ENCODE results near the gene SYCN.

DNA sequence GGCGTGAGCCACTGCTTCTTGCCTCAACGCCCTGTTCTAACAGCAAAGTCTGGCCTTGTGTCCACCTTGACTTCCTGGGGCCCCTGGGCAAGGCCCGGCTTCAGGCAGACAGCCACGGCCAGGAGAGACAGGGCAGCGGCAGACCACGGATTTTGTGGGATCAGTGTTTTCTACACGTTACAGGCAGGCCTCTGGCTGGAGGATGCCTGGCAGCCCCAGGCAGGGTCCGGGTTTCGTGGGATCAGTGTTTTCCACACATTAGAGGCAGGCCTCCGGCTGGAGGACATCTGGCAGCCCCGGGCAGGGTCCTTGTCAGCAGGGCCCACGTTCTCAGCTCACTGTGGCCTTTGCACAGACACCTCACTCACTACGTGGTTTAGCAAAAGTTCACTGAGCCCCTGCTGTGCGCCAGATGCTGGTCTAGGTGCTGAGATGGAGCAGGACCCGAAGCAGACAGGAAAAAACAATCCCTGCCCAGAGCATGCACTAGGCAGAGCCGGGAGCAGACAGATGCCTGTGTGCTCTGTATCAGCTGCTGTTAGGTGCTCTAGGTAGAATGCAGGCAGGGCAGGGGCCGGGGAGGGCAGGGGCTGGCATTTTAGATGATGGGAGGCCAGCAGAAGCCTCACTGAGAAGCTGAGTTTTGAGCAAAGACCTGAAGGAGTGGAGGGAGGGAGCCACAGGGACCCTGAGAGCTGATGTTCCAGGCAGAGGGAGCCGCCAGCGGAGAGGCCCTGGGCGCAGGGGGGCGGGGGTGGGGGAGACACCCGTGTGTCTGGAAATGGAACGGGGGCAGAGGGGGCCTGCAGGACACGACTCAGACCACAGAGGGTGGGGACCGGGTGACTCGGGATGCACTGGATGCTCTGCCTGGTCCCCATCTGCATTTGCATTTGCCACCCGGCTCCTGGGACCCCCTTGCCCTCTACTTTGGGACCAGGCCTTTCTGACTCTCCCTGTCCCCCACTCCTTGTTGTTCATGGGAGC lies 32.3 kb downstream of the SYCN start:
- TF ChIP-seq CTCF (conservative IDR thresholded peaks at IDR 0.05; ENCODE audit: low read length) (no peak), EZH2phosphoT487 (IDR thresholded peaks at IDR 0.05; ENCODE audit: borderline replicate concordance, low read depth, low read length) (no peak)

All from OCI-LY7 (cell line).